ENCODE data around the gene RBSN. TPM values are rescaled to one million over a fixed set of nuclear protein-coding genes. Genes with fewer than 3 reads are reported as not detected.
A peak's percentile ranks its signal among the peaks of the same experiment; 100 is the strongest.

RBSN gene
- total and polyA plus RNA-seq, 2 of the 4 experiments (the other 2 are of a cell fraction): 8.7 to 33.7 TPM

DNA sequence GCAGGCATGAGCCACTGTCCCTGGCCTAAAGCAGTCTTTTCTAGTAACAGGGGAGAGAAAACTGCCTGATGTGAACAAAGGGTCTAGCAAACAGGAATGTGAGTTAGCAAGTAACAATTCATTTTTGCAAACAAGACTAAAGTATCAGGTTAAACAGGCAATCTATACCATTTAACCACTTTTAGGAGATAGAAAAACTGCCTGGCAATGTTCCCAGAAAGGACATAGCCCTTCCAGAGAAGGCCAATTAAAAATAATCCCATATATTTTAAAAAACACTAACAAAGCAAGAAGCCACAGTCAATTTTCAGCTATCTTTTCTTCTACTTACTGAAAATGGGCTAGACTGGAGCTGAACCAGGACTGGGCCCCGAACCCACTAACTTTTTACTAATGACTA lies 6.3 kb downstream of the RBSN start:
- WGBS, 2 experiments (ENCODE audit: extremely low coverage in 2 of 2, insufficient read length in 1 of 2): 80% methylated on average over 1 of the region's 1 CpG; no CpG with 5 or more reads in 1 of the 2 experiments
- H3K18ac ChIP-seq (ENCODE audit: low read depth, low read length): no peak overlapping the region
- H4K8ac ChIP-seq (ENCODE audit: low read depth in 2 of 2, low read length in 2 of 2): no peak overlapping the region
- no peak overlapping the region for H3K4me3 ChIP-seq (ENCODE audit: insufficient read depth, low read depth, low read length)
- POLR2A ChIA-PET (ENCODE audit: unreplicated experiment): no interaction called here
- no peaks in the 10 kb centered on the region for H3K9me1 ChIP-seq (ENCODE audit: insufficient read depth, low read length)
- H3K23ac ChIP-seq (ENCODE audit: low read depth, low read length): no peak overlapping the region
- no TSS peak for BruUV-seq (replicated peaks)
- no peak overlapping the region for H2BK20ac ChIP-seq (ENCODE audit: low read depth, low read length)
- no peak overlapping the region for H2AK9ac ChIP-seq (replicated peaks; ENCODE audit: low read depth, low read length, poor library complexity)
- H3K4me1 ChIP-seq (ENCODE audit: control insufficient read depth, insufficient read depth, low read length): peaks cover 1% of the 10 kb centered on the region; the same call in 1 of the 2 replicates
- DNase-seq (peak; percentile 35), ATAC-seq (ENCODE audit: low read depth) (peak; percentile 29; the same call in 1 of the 2 replicates)
- TF ChIP-seq POLR2A (IDR thresholded peaks at IDR 0.05; ENCODE audit: low read depth, low read length) (no peak), MAZ (IDR thresholded peaks at IDR 0.05; ENCODE audit: borderline replicate concordance, low read depth, low read length) (no peak), USF2 (IDR thresholded peaks at IDR 0.05; ENCODE audit: low read depth, low read length) (no peak), NFE2L2 (IDR thresholded peaks at IDR 0.05; ENCODE audit: low read depth, low read length) (no peak), CHD1 (IDR thresholded peaks at IDR 0.05; ENCODE audit: low read depth, low read length) (no peak), CEBPB (IDR thresholded peaks at IDR 0.05; ENCODE audit: low read depth, low read length) (no peak), MXI1 (IDR thresholded peaks at IDR 0.05; ENCODE audit: borderline replicate concordance, low read depth, low read length) (no peak), RAD21 (IDR thresholded peaks at IDR 0.05; ENCODE audit: low read length) (no peak), FOS (IDR thresholded peaks at IDR 0.05; ENCODE audit: low read depth, low read length) (no peak), RFX5 (IDR thresholded peaks at IDR 0.05; ENCODE audit: low read depth, low read length) (no peak), RCOR1 (IDR thresholded peaks at IDR 0.05; ENCODE audit: insufficient replicate concordance, low read length) (no peak), ELK1 (IDR thresholded peaks at IDR 0.05; ENCODE audit: borderline replicate concordance, low read depth, low read length) (no peak)
- peaks cover 20% of the 10 kb centered on the region for H3K36me3 ChIP-seq (ENCODE audit: control insufficient read depth, insufficient read depth, low read length)
- H2AK5ac ChIP-seq (ENCODE audit: low read depth, low read length): no peak overlapping the region
- dilution Hi-C loops (cut with HindIII; ENCODE audit: low sequenced_read_pairs, unreplicated experiment): no loop called here
- CTCF ChIA-PET: interaction anchor here (1.3 kb wide), 1 partner anchor 11 kb away, joined by 3 read pairs; no protein-coding TSS in a partner anchor
- no peak overlapping the region for H3K27ac ChIP-seq (ENCODE audit: insufficient read depth, low read length)
- no peak overlapping the region for H3K14ac ChIP-seq (replicated peaks; ENCODE audit: low read depth, low read length)
- H2BK5ac ChIP-seq (ENCODE audit: low read depth, low read length, poor library complexity, severe bottlenecking): no peak overlapping the region
- H3K9ac ChIP-seq (ENCODE audit: low read depth, low read length): no peak overlapping the region
- H3K9me3 ChIP-seq (ENCODE audit: control insufficient read depth, insufficient read depth, low read length): no peaks in the 10 kb centered on the region
- intact Hi-C loops (cut with micrococcal nuclease): no loop called here
- in situ Hi-C loops (cut with MboI; ENCODE audit: low sequenced_read_pairs): no loop called here
- H3K79me1 ChIP-seq (ENCODE audit: low read depth in 1 of 2, low read length in 2 of 2): peaks cover 10 to 19% of the 10 kb centered on the region in 2 experiments
- no peak overlapping the region for H4K5ac ChIP-seq (ENCODE audit: low read depth, low read length)
- H3K4me2 ChIP-seq (ENCODE audit: low read depth, low read length): no peak overlapping the region
- no peak overlapping the region for H3K4ac ChIP-seq (ENCODE audit: low read depth, low read length)
- H2BK120ac ChIP-seq (ENCODE audit: low read depth, low read length): no peak overlapping the region
- H2BK15ac ChIP-seq (ENCODE audit: low read depth, low read length): no peak overlapping the region
- no peaks in the 10 kb centered on the region for H4K20me1 ChIP-seq (ENCODE audit: insufficient read depth, low read length)
- no peak overlapping the region for H2AFZ ChIP-seq (replicated peaks; ENCODE audit: low read length, poor library complexity)
- H3K27me3 ChIP-seq (ENCODE audit: control insufficient read depth, insufficient read depth, low read length): no peaks in the 10 kb centered on the region
- H3K56ac ChIP-seq (ENCODE audit: extremely low read depth, insufficient read depth, low read length): no peak overlapping the region
- H4K91ac ChIP-seq (ENCODE audit: insufficient read depth, low read depth, low read length): no peak overlapping the region

All from IMR-90 (cell line).